HEK293T (cell line): ENCODE data around the gene FCN3.

ENCODE experiments used
- ARNT ChIP-seq: fragments of 450-650 bp; IDR thresholded peaks from 2 replicates; pipeline ENCODE4 v1.6.1; 2017; ENCODE audit warnings: mild to moderate bottlenecking
- FOXK2 ChIP-seq: fragments of 450-650 bp; IDR thresholded peaks from 2 replicates; pipeline ENCODE4 v1.6.1; 2016; ENCODE audit warnings: mild to moderate bottlenecking
- TARDBP ChIP-seq: fragments of 450-650 bp; IDR thresholded peaks from 2 replicates; pipeline ENCODE4 v1.6.1; 2016

- TF ChIP-seq ARNT (no peak), FOXK2 (no peak), TARDBP (no peak)
Measured at GRCh38 chr1:27350663-27351540, 23.7 kb downstream of the FCN3 start.
